UCSD-AML1 (cell line): ENCODE measurements around the gene TARM1.

Source experiments
- DNase-seq: peaks from one replicate; lab custom pipeline; 2025; ENCODE audit not compliant: unreplicated experiment; lab: John Stamatoyannopoulos, UW

The TARM1 gene

GRCh38 chr19:54035215-54036178, 45.7 kb downstream of the TARM1 start:
- DNase-seq = no peak

GRCh38 chr19:54030895-54031586, 50.1 kb downstream of the TARM1 start:
- DNase-seq = no peak

- DNase-seq = peak; percentile 48
Observed at GRCh38 chr19:54029930-54030490, 51.2 kb downstream of the TARM1 start.

- no peak for DNase-seq
Observed at GRCh38 chr19:54029301-54029700, 51.9 kb downstream of the TARM1 start.

GRCh38 chr19:54026656-54027055, 54.5 kb downstream of the TARM1 start:
- no peak for DNase-seq

- no peak for DNase-seq
Observed at GRCh38 chr19:54024660-54025059, 56.5 kb downstream of the TARM1 start.

- no peak for DNase-seq
Observed at GRCh38 chr19:54023191-54023590, 58.0 kb downstream of the TARM1 start.

- DNase-seq = no peak
Observed at GRCh38 chr19:54021932-54022331, 59.2 kb downstream of the TARM1 start.

GRCh38 chr19:54021363-54021762, 59.8 kb downstream of the TARM1 start:
- DNase-seq = no peak
